CD4-positive, alpha-beta T cell treated with Interleukin-4 for 4 hours (primary cell): ENCODE data around the gene MYOG.

Source experiments
- DNase-seq: peaks from one replicate; pipeline ENCODE4 v3.0.0-alpha.2; 2020

Gene MYOG

GRCh38 chr1:203085528-203086406 lies at the start of gene MYOG:
MYOG (minus strand) TSS chr1:203086012; CDS start chr1:203085961, 51 bp downstream.
- DNase-seq: no peak

- no peak for DNase-seq
Measured at GRCh38 chr1:203133970-203134725, 48.3 kb upstream of the MYOG start.

GRCh38 chr1:203131548-203132200 lies 45.9 kb upstream of the MYOG start:
- DNase-seq: no peak

GRCh38 chr1:203130358-203130985 lies 44.7 kb upstream of the MYOG start:
- DNase-seq: no peak

- DNase-seq: no peak
Measured at GRCh38 chr1:203129501-203130231, 43.9 kb upstream of the MYOG start.

- no peak for DNase-seq
Measured at GRCh38 chr1:203128716-203129500, 43.1 kb upstream of the MYOG start.

- DNase-seq: no peak
Measured at GRCh38 chr1:203128431-203128715, 42.6 kb upstream of the MYOG start.

GRCh38 chr1:203127666-203128430 lies 42.0 kb upstream of the MYOG start, which contains the start of gene ADORA1:
ADORA1 (plus strand) TSS chr1:203127726; CDS start chr1:203128842, 1,116 bp downstream.
- no peak for DNase-seq

GRCh38 chr1:203126866-203127665 lies 41.3 kb upstream of the MYOG start:
- DNase-seq: no peak

GRCh38 chr1:203126151-203126865 lies 40.5 kb upstream of the MYOG start:
- DNase-seq: no peak

GRCh38 chr1:203124546-203125317 lies 38.9 kb upstream of the MYOG start:
- DNase-seq: no peak

GRCh38 chr1:203124011-203124410 lies 38.2 kb upstream of the MYOG start:
- DNase-seq: no peak

- DNase-seq: no peak
Measured at GRCh38 chr1:203122159-203122558, 36.3 kb upstream of the MYOG start.

GRCh38 chr1:203121186-203122015 lies 35.6 kb upstream of the MYOG start:
- no peak for DNase-seq

GRCh38 chr1:203120325-203121153 lies 34.7 kb upstream of the MYOG start:
- DNase-seq: no peak
